K562 (cell line): ENCODE measurements around the gene CA6. TPM values are rescaled to one million over a fixed set of nuclear protein-coding genes. Genes with fewer than 3 reads are reported as not detected.

Source experiments
- ATAC-seq: fragments of 200-7000 bp; cut with Tn5 transposase; 3 replicates; pipeline ENCODE4 v1.9.1; 2020; ENCODE audit warnings: moderate library complexity
- BruUV-seq: library from RNA; stranded (reverse); fragments of 400-500 nt; replicated peaks from 2 replicates; lab custom pipeline; 2021; lab: Mats Ljungman, UMichigan
- CTCF ChIA-PET: fragments of 300-600 bp; formaldehyde crosslinking; extraction: SDS; loops from one replicate; lab custom pipeline; 2021; ENCODE audit warnings: low intra/inter-chr PET ratio; lab: Yijun Ruan, JAX
- POLR2A ChIA-PET: fragments of 300-600, 350-650 bp; sonication (Branson Sonifier 250); formaldehyde crosslinking; extraction: SDS; loops from one replicate; lab custom pipeline; 2021; ENCODE audit warnings: antibody characterized with exemption, inconsistent platforms; lab: Yijun Ruan, JAX
- DNase-seq, 4 experiments: peaks; one replicate each; pipeline versions ENCODE4 v3.0.0 to v3.0.0-alpha.2; 2011 to 2018; ENCODE audit warnings: low spot score in 3 of 4, mixed read lengths in 3 of 4; ENCODE audit errors: extremely low read depth in 1 of 4
- FAIRE-seq: peaks from 2 replicates; lab custom pipeline; 2011; peaks lifted over from hg19 to GRCh38; lab: Jason Lieb, UNC
- H2AFZ ChIP-seq: 2 replicates; pipeline ENCODE4 v1.6.0; 2011; ENCODE audit warnings: low read depth, low read length, control low read depth, inconsistent platforms
- H3K27ac ChIP-seq: fragments of 200-600 bp; 3 replicates; pipeline ENCODE4 v1.8.0; 2011; ENCODE audit warnings: low read depth, mild to moderate bottlenecking, control low read depth, inconsistent platforms, low read length, moderate library complexity, mixed read lengths; ENCODE audit errors: extremely low read depth
- H3K27me3 ChIP-seq, 2 experiments: fragments of 300-600 bp in 1 of 2; 2 replicates in 1 of 2; 3 replicates in 1 of 2; pipeline versions ENCODE4 v1.6.0 to v1.8.0; 2011; ENCODE audit warnings: inconsistent platforms in 2 of 2, low read length in 2 of 2, mild to moderate bottlenecking in 1 of 2, mixed read lengths in 1 of 2, moderate library complexity in 1 of 2; ENCODE audit not compliant: control insufficient read depth in 2 of 2, insufficient read depth in 2 of 2
- H3K36me3 ChIP-seq: fragments of 300-600 bp; 3 replicates; pipeline ENCODE4 v1.8.0; 2011; ENCODE audit warnings: mild to moderate bottlenecking, low read length, inconsistent platforms; ENCODE audit not compliant: control insufficient read depth, insufficient read depth
- H3K4me1 ChIP-seq, 2 experiments: fragments of 200-600 bp in 1 of 2; replicated peaks in 1 of 2; 2 replicates in 1 of 2; 3 replicates in 1 of 2; pipeline versions ENCODE4 v1.5.1 to v1.8.0; 2011; ENCODE audit warnings: inconsistent platforms in 2 of 2, low read length in 2 of 2, mild to moderate bottlenecking in 1 of 2, mixed read lengths in 1 of 2, moderate library complexity in 1 of 2; ENCODE audit not compliant: control insufficient read depth in 2 of 2, insufficient read depth in 2 of 2
- H3K4me2 ChIP-seq: 2 replicates; pipeline ENCODE4 v1.6.1; 2011; ENCODE audit warnings: low read length, control low read depth, inconsistent platforms, mixed read lengths; ENCODE audit not compliant: insufficient read depth
- H3K4me3 ChIP-seq: fragments of 200-600 bp; sonication (generic), shearing (Covaris generic); 2 replicates; pipeline ENCODE4 v1.5.1; 2016; ENCODE audit warnings: control low read depth, inconsistent platforms
- H3K79me2 ChIP-seq: fragments of 200-600 bp; 3 replicates; pipeline ENCODE4 v1.8.0; 2011; ENCODE audit warnings: low read length, inconsistent platforms; ENCODE audit not compliant: control insufficient read depth, insufficient read depth
- H3K9ac ChIP-seq, 2 experiments: 2 replicates each; pipeline versions ENCODE4 v1.6.0 to v1.6.1; 2011; ENCODE audit warnings: low read depth in 2 of 2, low read length in 2 of 2, control low read depth in 1 of 2, inconsistent platforms in 1 of 2, mild to moderate bottlenecking in 1 of 2, mixed read lengths in 1 of 2; ENCODE audit not compliant: insufficient read depth in 1 of 2
- H3K9me1 ChIP-seq: one replicate; pipeline ENCODE4 v1.6.0; 2011; ENCODE audit warnings: inconsistent platforms, mild to moderate bottlenecking, low read length, moderate library complexity; ENCODE audit not compliant: control insufficient read depth, insufficient read depth
- H3K9me3 ChIP-seq: replicated peaks from 2 replicates; pipeline ENCODE4 v1.5.1; 2011; ENCODE audit warnings: low read depth, low read length, inconsistent platforms; ENCODE audit not compliant: control insufficient read depth, insufficient read depth
- H4K20me1 ChIP-seq: replicated peaks from 2 replicates; pipeline ENCODE4 v1.6.1; 2011; ENCODE audit warnings: low read length, inconsistent platforms, mixed read lengths; ENCODE audit not compliant: control insufficient read depth, insufficient read depth
- CBFA2T3 ChIP-seq: fragments of 450-650 bp; IDR thresholded peaks from 2 replicates; pipeline ENCODE4 v1.6.1; 2017
- FOXJ3 ChIP-seq: sonication (generic); formaldehyde crosslinking; IDR thresholded peaks from 2 replicates; pipeline ENCODE4 v1.4.0; 2020; ENCODE audit warnings: mild to moderate bottlenecking, missing genetic modification reagents
- NUFIP1 ChIP-seq: fragments of 450-650 bp; IDR thresholded peaks from 2 replicates; pipeline ENCODE4 v1.6.1; 2018; ENCODE audit not compliant: partially characterized antibody
- PRDM10 ChIP-seq: fragments of 450-650 bp; IDR thresholded peaks from 2 replicates; pipeline ENCODE4 v1.6.1; 2018; ENCODE audit not compliant: partially characterized antibody
- PTTG1 ChIP-seq: fragments of 450-650 bp; IDR thresholded peaks from 2 replicates; pipeline ENCODE4 v1.6.1; 2016; ENCODE audit warnings: low read depth, mild to moderate bottlenecking, missing genetic modification characterization, missing compliant biosample characterization
- PYGO2 ChIP-seq: fragments of 450-650 bp; IDR thresholded peaks from 2 replicates; pipeline ENCODE4 v1.6.1; 2016; ENCODE audit warnings: mild to moderate bottlenecking, missing genetic modification characterization, moderate library complexity, missing compliant biosample characterization
- RAD21 ChIP-seq, 2 experiments: fragments of 250-450 bp in 1 of 2; fragments of 450-650 bp in 1 of 2; sonication (Bioruptor Pico) in 1 of 2; formaldehyde crosslinking in 1 of 2; IDR thresholded peaks in 1 of 2; conservative IDR thresholded peaks in 1 of 2; 2 replicates each; pipeline versions ENCODE4 v1.4.0 to v1.8.0; 2020 to 2022; ENCODE audit warnings: mild to moderate bottlenecking in 2 of 2, moderate library complexity in 1 of 2
- SMAD3 ChIP-seq: fragments of 450-650 bp; formaldehyde crosslinking; conservative IDR thresholded peaks from 2 replicates; pipeline ENCODE4 v1.4.0; 2020; ENCODE audit warnings: mild to moderate bottlenecking
- SREBF2 ChIP-seq: sonication (generic); formaldehyde crosslinking; IDR thresholded peaks from 2 replicates; pipeline ENCODE4 v1.4.0; 2020; ENCODE audit warnings: mild to moderate bottlenecking, missing genetic modification reagents
- TBL1XR1 ChIP-seq, 2 experiments: IDR thresholded peaks; 2 replicates each; pipeline ENCODE4 v1.6.1; 2012; ENCODE audit warnings: improper control_type of control experiment in 2 of 2, low read length in 2 of 2, mild to moderate bottlenecking in 1 of 2
- ZC3H4 ChIP-seq: sonication (generic); formaldehyde crosslinking; IDR thresholded peaks from 2 replicates; pipeline ENCODE4 v1.9.0; 2021; ENCODE audit warnings: missing genetic modification reagents, borderline replicate concordance
- WGBS: fragments of 100-300 bp; shearing (Covaris generic); methylation state at CpG from one replicate; pipeline ENCODE4 v1.1.6; 2016; ENCODE audit warnings: low coverage, mixed read lengths; ENCODE audit not compliant: insufficient coverage; ENCODE audit errors: missing lambda C conversion rate; 5-methylcytosine and 5-hydroxymethylcytosine counted together
- in situ Hi-C: fragments of 300-500 bp; cut with MboI; formaldehyde crosslinking; loops from 4 replicates; pipeline ENCODE4 v1.15.0; 2018; ENCODE audit warnings: inconsistent platforms, mixed read lengths
- intact Hi-C: fragments of 100-400 bp; cut with micrococcal nuclease; formaldehyde crosslinking; loops from 2 replicates; pipeline ENCODE4 v1.14.2; 2022
- polyA plus RNA-seq, 8 experiments: library from polyadenylated mRNA; depleted of rRNA in 4 of 8; stranded (reverse) in 5 of 8; unstranded in 3 of 8; fragments of >200 nt; fragmentation: Nextera tagmentation in 2 of 8; fragmentation: Illumina TruSeq in 1 of 8; extraction: Ambion mirVana in 2 of 8; extraction: Trizol in 1 of 8; gene quantifications; 2 replicates each; pipeline versions ENCODE4 v1.2.1 to v1.2.3, GENCODE V29; 2011 to 2014; ENCODE audit warnings: inconsistent platforms in 1 of 8, missing spikeins in 1 of 8
- total RNA-seq, 7 experiments: library from RNA; depleted of rRNA in 6 of 7; stranded (reverse); fragments of >200 nt in 6 of 7; fragmentation: Illumina TruSeq in 2 of 7; extraction: Trizol in 2 of 7; gene quantifications; 2 replicates each; pipeline versions ENCODE4 v1.2.1 to v1.2.3, GENCODE V29; 2011 to 2021; ENCODE audit warnings: low replicate concordance in 1 of 7
- TF ChIP-seq, protein P1 (sequence below): IDR thresholded peaks from 3 replicates; pipeline ENCODE4 v1.6.1; 2011; ENCODE audit warnings: borderline replicate concordance, mild to moderate bottlenecking, moderate library complexity; ENCODE audit not compliant: insufficient read length; ENCODE audit errors: extremely low read depth

The CA6 gene
- total and polyA plus RNA-seq, 9 of the 15 experiments (the other 6 are each of a cell fraction or from before 2014, with no cell fraction given), result not detected

DNA sequence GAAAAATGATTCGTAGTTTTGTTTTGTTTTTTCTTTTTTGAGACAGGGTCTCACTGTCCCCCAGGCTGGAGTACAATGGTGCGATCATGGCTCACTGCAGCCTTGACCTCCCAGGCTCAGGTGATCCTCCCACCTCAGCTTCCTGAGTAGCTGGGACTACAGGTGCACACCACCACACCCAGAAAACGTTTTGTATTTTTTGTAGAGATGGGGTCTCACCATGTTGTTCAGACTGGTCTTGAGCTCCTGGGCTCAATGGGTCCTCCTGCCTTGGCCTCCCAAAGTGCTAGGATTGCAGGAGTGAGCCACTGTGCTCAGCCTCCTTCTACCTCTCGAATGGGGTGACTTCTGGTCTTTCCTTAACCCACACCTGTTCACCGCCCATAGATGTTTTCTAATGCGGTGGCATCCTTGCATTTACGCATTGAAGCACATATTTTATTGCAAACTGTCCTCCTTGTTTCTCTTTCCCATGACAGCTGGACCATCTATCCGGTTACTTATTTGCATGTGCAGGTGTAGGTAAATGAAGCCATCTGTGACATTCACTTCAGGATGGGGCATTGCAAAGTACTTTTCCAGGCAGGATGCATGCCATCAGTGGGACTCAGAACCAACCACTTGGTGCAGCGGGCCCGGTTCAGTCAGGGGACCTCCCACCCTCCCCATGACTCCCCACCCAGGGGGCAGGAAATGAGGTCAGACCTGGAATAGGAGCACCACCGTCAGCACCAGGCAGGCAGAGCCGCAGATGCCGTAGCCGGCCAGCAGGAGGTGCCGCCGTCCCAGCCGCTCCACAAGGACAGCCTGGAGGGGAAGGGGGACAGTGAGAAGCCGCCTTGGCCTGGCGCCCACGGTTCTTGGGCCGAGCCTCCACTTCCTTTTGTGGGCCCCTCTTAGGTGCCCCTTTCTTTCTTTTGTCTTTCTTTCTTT, 64.0 kb downstream of the CA6 start:
- in situ Hi-C loops (loop anchor here (10.0 kb wide), 1 partner anchor 185 kb away; no protein-coding TSS in a partner anchor), intact Hi-C loops (loop anchor here (2.0 to 5.0 kb wide), 2 partner anchors 91 to 188 kb away; no protein-coding TSS in a partner anchor)
- H3K9me3 ChIP-seq, result no peaks in the 10 kb centered on the region
- no peak overlapping the region for H3K4me2 ChIP-seq
- no peak overlapping the region for H2AFZ ChIP-seq
- H3K4me1 ChIP-seq, result peaks cover 0 to 6% of the 10 kb centered on the region in 2 experiments; a peak in 2 of 5 replicates
- POLR2A ChIA-PET, result interaction anchor here (0.6 to 1.0 kb wide), 3 partner anchors 31 to 1847 kb away, joined by 3 read pairs; no protein-coding TSS in a partner anchor
- H3K27me3 ChIP-seq, result peaks cover 49 to 85% of the 10 kb centered on the region in 2 experiments
- no peak overlapping the region for H3K9ac ChIP-seq
- no TSS peak for BruUV-seq
- no peak for FAIRE-seq
- H3K36me3 ChIP-seq, result no peaks in the 10 kb centered on the region
- H3K9me1 ChIP-seq, result no peaks in the 10 kb centered on the region
- no peak overlapping the region for H3K4me3 ChIP-seq
- CTCF ChIA-PET, result interaction anchor here (0.7 to 1.3 kb wide), 3 partner anchors 91 to 187 kb away, joined by 3 to 5 read pairs (median 4); no protein-coding TSS in a partner anchor
- peak; percentile 84 for ATAC-seq
- no peak overlapping the region for H3K27ac ChIP-seq
- peak; percentile 47 to 64 (median 56) for DNase-seq
- peaks cover 10% of the 10 kb centered on the region for H4K20me1 ChIP-seq
- no peaks in the 10 kb centered on the region for H3K79me2 ChIP-seq
- 7% methylated on average over 21 of the region's 21 CpGs for WGBS
- TF ChIP-seq, protein P1, sequence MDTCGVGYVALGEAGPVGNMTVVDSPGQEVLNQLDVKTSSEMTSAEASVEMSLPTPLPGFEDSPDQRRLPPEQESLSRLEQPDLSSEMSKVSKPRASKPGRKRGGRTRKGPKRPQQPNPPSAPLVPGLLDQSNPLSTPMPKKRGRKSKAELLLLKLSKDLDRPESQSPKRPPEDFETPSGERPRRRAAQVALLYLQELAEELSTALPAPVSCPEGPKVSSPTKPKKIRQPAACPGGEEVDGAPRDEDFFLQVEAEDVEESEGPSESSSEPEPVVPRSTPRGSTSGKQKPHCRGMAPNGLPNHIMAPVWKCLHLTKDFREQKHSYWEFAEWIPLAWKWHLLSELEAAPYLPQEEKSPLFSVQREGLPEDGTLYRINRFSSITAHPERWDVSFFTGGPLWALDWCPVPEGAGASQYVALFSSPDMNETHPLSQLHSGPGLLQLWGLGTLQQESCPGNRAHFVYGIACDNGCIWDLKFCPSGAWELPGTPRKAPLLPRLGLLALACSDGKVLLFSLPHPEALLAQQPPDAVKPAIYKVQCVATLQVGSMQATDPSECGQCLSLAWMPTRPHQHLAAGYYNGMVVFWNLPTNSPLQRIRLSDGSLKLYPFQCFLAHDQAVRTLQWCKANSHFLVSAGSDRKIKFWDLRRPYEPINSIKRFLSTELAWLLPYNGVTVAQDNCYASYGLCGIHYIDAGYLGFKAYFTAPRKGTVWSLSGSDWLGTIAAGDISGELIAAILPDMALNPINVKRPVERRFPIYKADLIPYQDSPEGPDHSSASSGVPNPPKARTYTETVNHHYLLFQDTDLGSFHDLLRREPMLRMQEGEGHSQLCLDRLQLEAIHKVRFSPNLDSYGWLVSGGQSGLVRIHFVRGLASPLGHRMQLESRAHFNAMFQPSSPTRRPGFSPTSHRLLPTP, result no peak
- TF ChIP-seq PYGO2 (tag) (no peak), SMAD3 (CRISPR knock-in tag) (no peak), SREBF2 (CRISPR knock-in tag) (no peak), FOXJ3 (CRISPR knock-in tag) (no peak), RAD21 (CRISPR knock-in tag; conservative IDR thresholded peaks at IDR 0.05 in 1 of 2, IDR thresholded peaks at IDR 0.05 in 1 of 2) (peak; percentile 39 to 67), ZC3H4 (CRISPR knock-in tag) (no peak), CBFA2T3 (no peak), NUFIP1 (no peak), PTTG1 (tag) (no peak), PRDM10 (no peak), TBL1XR1 (IDR thresholded peaks at IDR 0.05; ENCODE audit: low read length in 2 of 2) (no peak)
